ENCODE results near the gene ADAMTS17.

ADAMTS17 gene

DNA sequence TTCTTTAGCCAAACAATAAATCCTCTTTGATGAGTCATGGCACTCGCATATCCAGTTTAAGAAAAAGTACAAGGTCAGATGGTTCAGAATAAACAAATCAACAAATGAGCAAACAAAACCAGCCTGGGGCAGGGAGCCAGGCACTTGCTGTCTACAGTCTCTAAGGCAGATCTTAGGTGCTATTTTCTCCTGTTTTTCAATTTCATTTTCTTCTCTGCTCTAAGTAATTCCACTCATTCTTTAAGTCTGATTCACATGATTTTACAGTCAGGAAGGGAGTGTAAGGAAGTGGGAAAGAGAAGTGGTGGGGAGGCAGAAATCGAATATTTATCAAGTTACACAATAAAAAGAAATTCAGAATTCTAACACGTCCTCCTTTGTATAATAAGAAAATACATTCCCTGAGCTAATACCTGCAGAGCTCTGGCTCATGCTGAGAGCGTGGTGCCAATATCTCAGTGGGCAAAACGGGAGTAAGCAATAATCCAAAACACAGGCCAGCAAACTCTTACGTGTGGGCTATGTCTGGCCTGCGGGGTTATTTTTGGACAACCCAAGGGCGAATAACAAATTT, 298.6 kb downstream of the ADAMTS17 start:
- TF ChIP-seq TEAD4 (IDR thresholded peaks at IDR 0.05) (peak; percentile 72), EP300 (IDR thresholded peaks at IDR 0.05; ENCODE audit: borderline replicate concordance) (peak; percentile 60), NFIC (IDR thresholded peaks at IDR 0.05) (peak; percentile 58), EGR1 (IDR thresholded peaks at IDR 0.05) (no peak), TAF1 (IDR thresholded peaks at IDR 0.05; ENCODE audit: low read depth) (no peak), CEBPB (IDR thresholded peaks at IDR 0.05) (no peak), RAD21 (IDR thresholded peaks at IDR 0.05; ENCODE audit: low read depth) (no peak), FOXM1 (IDR thresholded peaks at IDR 0.05; ENCODE audit: borderline replicate concordance, low read depth) (peak; percentile 73; the same call in 1 of the 2 replicates), TCF12 (IDR thresholded peaks at IDR 0.05; ENCODE audit: low read depth) (no peak; the same call in 1 of the 2 replicates), ZBTB7A (IDR thresholded peaks at IDR 0.05; ENCODE audit: low read depth) (no peak), YY1 (IDR thresholded peaks at IDR 0.05; ENCODE audit: low read depth) (no peak), CREB1 (IDR thresholded peaks at IDR 0.05; ENCODE audit: low read depth) (no peak)
- TF ChIP-seq, protein P1, sequence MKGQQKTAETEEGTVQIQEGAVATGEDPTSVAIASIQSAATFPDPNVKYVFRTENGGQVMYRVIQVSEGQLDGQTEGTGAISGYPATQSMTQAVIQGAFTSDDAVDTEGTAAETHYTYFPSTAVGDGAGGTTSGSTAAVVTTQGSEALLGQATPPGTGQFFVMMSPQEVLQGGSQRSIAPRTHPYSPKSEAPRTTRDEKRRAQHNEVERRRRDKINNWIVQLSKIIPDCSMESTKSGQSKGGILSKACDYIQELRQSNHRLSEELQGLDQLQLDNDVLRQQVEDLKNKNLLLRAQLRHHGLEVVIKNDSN (IDR thresholded peaks at IDR 0.05): no peak
- TF ChIP-seq, protein P2, sequence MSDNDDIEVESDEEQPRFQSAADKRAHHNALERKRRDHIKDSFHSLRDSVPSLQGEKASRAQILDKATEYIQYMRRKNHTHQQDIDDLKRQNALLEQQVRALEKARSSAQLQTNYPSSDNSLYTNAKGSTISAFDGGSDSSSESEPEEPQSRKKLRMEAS (IDR thresholded peaks at IDR 0.05): no peak
- TF ChIP-seq, protein P3, sequence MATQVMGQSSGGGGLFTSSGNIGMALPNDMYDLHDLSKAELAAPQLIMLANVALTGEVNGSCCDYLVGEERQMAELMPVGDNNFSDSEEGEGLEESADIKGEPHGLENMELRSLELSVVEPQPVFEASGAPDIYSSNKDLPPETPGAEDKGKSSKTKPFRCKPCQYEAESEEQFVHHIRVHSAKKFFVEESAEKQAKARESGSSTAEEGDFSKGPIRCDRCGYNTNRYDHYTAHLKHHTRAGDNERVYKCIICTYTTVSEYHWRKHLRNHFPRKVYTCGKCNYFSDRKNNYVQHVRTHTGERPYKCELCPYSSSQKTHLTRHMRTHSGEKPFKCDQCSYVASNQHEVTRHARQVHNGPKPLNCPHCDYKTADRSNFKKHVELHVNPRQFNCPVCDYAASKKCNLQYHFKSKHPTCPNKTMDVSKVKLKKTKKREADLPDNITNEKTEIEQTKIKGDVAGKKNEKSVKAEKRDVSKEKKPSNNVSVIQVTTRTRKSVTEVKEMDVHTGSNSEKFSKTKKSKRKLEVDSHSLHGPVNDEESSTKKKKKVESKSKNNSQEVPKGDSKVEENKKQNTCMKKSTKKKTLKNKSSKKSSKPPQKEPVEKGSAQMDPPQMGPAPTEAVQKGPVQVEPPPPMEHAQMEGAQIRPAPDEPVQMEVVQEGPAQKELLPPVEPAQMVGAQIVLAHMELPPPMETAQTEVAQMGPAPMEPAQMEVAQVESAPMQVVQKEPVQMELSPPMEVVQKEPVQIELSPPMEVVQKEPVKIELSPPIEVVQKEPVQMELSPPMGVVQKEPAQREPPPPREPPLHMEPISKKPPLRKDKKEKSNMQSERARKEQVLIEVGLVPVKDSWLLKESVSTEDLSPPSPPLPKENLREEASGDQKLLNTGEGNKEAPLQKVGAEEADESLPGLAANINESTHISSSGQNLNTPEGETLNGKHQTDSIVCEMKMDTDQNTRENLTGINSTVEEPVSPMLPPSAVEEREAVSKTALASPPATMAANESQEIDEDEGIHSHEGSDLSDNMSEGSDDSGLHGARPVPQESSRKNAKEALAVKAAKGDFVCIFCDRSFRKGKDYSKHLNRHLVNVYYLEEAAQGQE (IDR thresholded peaks at IDR 0.05; ENCODE audit: low read depth): no peak

DNA sequence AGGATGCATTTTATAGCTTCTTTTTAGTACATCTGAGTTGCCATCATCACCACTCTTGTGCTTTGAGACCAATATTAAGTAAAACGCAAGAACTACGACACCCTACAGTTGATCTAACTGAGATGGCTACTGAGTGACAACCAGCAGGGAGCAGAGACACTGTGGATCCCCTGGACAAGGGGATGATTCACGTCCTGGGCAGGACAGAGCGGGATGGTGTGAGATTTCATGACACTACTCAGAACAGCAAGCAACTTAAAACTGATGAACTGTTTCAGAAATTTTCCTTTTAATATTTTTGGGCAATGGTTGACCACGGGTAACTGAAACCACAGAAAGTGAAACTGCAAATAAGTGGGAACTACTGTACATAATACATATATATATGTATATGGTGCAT, 299.2 kb downstream of the ADAMTS17 start:
- no peak for TF ChIP-seq TEAD4 (IDR thresholded peaks at IDR 0.05)
- no peak for TF ChIP-seq YY1 (IDR thresholded peaks at IDR 0.05; ENCODE audit: low read depth)
- TF ChIP-seq NFIC (IDR thresholded peaks at IDR 0.05): no peak
- TF ChIP-seq CREB1 (IDR thresholded peaks at IDR 0.05; ENCODE audit: low read depth): no peak
- TF ChIP-seq CEBPB (IDR thresholded peaks at IDR 0.05): no peak
- TF ChIP-seq ZBTB7A (IDR thresholded peaks at IDR 0.05; ENCODE audit: low read depth): no peak
- TF ChIP-seq, protein P3 (IDR thresholded peaks at IDR 0.05; ENCODE audit: low read depth): no peak
- TF ChIP-seq RAD21 (IDR thresholded peaks at IDR 0.05; ENCODE audit: low read depth): no peak
- TF ChIP-seq EP300 (IDR thresholded peaks at IDR 0.05; ENCODE audit: borderline replicate concordance): no peak
- TF ChIP-seq, protein P1 (IDR thresholded peaks at IDR 0.05): no peak
- no peak for TF ChIP-seq TCF12 (IDR thresholded peaks at IDR 0.05; ENCODE audit: low read depth)
- TF ChIP-seq TAF1 (IDR thresholded peaks at IDR 0.05; ENCODE audit: low read depth): no peak
- no peak for TF ChIP-seq FOXM1 (IDR thresholded peaks at IDR 0.05; ENCODE audit: borderline replicate concordance, low read depth)
- TF ChIP-seq, protein P2 (IDR thresholded peaks at IDR 0.05): no peak
- no peak for TF ChIP-seq EGR1 (IDR thresholded peaks at IDR 0.05)

DNA sequence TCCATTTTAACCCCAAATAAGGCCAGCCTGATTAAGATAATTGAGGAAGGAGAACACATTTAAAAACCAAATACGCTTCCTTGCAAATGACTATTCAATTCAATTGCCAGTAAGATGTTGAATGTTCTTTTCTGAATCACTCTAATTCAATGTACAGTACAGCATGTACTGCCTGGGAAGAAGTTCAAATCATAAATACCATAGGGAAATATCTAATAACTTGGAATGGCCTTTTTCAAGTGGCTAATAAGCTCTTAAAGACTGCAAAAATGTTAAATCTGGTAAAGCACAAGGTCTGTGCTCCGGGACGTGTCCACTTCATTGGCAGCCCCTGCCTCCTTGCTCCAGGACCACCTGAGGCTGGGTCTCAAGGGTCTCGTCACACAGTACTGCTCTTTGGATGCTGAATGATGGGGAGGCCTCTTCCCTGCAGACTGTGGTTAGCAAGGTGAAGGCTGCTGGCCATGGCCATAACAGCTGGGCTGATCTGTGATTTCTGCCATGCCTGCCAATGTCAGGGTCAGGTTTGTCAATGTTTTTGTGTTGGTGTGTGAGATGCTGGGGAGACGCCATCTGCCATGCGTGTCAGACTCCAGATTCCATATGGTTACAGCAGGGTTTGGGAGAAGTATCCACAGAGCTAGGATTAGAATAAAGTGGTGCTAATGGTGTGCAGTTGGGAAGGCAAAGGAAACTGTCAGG, 300.5 kb downstream of the ADAMTS17 start:
- TF ChIP-seq RAD21 (IDR thresholded peaks at IDR 0.05; ENCODE audit: low read depth): no peak
- TF ChIP-seq ZBTB7A (IDR thresholded peaks at IDR 0.05; ENCODE audit: low read depth): no peak
- TF ChIP-seq YY1 (IDR thresholded peaks at IDR 0.05; ENCODE audit: low read depth): no peak
- TF ChIP-seq TCF12 (IDR thresholded peaks at IDR 0.05; ENCODE audit: low read depth): no peak
- no peak for TF ChIP-seq EP300 (IDR thresholded peaks at IDR 0.05; ENCODE audit: borderline replicate concordance)
- TF ChIP-seq TAF1 (IDR thresholded peaks at IDR 0.05; ENCODE audit: low read depth): no peak
- TF ChIP-seq CEBPB (IDR thresholded peaks at IDR 0.05): no peak
- no peak for TF ChIP-seq TEAD4 (IDR thresholded peaks at IDR 0.05)
- TF ChIP-seq EGR1 (IDR thresholded peaks at IDR 0.05): no peak
- TF ChIP-seq CREB1 (IDR thresholded peaks at IDR 0.05; ENCODE audit: low read depth): no peak
- no peak for TF ChIP-seq FOXM1 (IDR thresholded peaks at IDR 0.05; ENCODE audit: borderline replicate concordance, low read depth)
- TF ChIP-seq, protein P2 (IDR thresholded peaks at IDR 0.05): no peak
- TF ChIP-seq, protein P1 (IDR thresholded peaks at IDR 0.05): no peak
- no peak for TF ChIP-seq NFIC (IDR thresholded peaks at IDR 0.05)
- TF ChIP-seq, protein P3 (IDR thresholded peaks at IDR 0.05; ENCODE audit: low read depth): no peak

Measured in Ishikawa (cell line).